ENCODE data around the gene ATP8A1. TPM values are rescaled to one million over a fixed set of nuclear protein-coding genes. Genes with fewer than 3 reads are reported as not detected.

The ATP8A1 gene
- total and polyA plus RNA-seq, 8 donors, result 4.8 to 15.3 (median 10.8) TPM

GRCh38 chr4:42458657-42459056, 198.2 kb downstream of the ATP8A1 start:
- no peaks in the 10 kb centered on the region for H3K9me3 ChIP-seq
- no peak for ATAC-seq
- H3K27ac ChIP-seq, result peak overlapping the region in 2 of 4 donors; percentile 3 to 59
- no peak for TF ChIP-seq CTCF (IDR thresholded peaks at IDR 0.05)
- no peak for DNase-seq
- peaks cover 11 to 24% (median 24%) of the 10 kb centered on the region in 3 donors for H3K4me1 ChIP-seq
- intact Hi-C loops (cut with DNase I), result no loop called here
- 52 to 59% methylated on average over 3 of the region's 3 CpGs for WGBS, 2 donors
- H3K4me3 ChIP-seq, result no peak overlapping the region
- H3K36me3 ChIP-seq, result no peaks in the 10 kb centered on the region
- no peaks in the 10 kb centered on the region for H3K27me3 ChIP-seq
- no peak for FAIRE-seq

GRCh38 chr4:42454755-42455420, 202.0 kb downstream of the ATP8A1 start:
- no peaks in the 10 kb centered on the region for H3K9me3 ChIP-seq
- no peak overlapping the region for H3K27ac ChIP-seq
- peaks cover 16 to 33% (median 18%) of the 10 kb centered on the region in 3 donors for H3K4me1 ChIP-seq
- no peak for TF ChIP-seq CTCF (IDR thresholded peaks at IDR 0.05)
- H3K36me3 ChIP-seq, result no peaks in the 10 kb centered on the region
- H3K27me3 ChIP-seq, result no peaks in the 10 kb centered on the region
- ATAC-seq (peak in 1 of 4 donors; percentile 45), FAIRE-seq (no peak), DNase-seq (no peak)
- WGBS, 2 donors, result 74 to 77% methylated on average over 2 of the region's 2 CpGs
- H3K4me3 ChIP-seq, result no peak overlapping the region
- intact Hi-C loops (cut with DNase I), result no loop called here

- H3K4me1 ChIP-seq, result peaks cover 6 to 23% (median 13%) of the 10 kb centered on the region in 3 donors
- H3K27ac ChIP-seq, result no peak overlapping the region
- H3K9me3 ChIP-seq, result no peaks in the 10 kb centered on the region
- no peaks in the 10 kb centered on the region for H3K36me3 ChIP-seq
- DNase-seq (no peak), FAIRE-seq (no peak), ATAC-seq (no peak)
- 91 to 95% methylated on average over 1 of the region's 1 CpG for WGBS, 2 donors
- no peak for TF ChIP-seq CTCF (IDR thresholded peaks at IDR 0.05)
- intact Hi-C loops (cut with DNase I), result no loop called here
- no peak overlapping the region for H3K4me3 ChIP-seq
- H3K27me3 ChIP-seq, result no peaks in the 10 kb centered on the region
These were observed 203.3 kb downstream of the ATP8A1 start for GRCh38 chr4:42453612-42454011.

GRCh38 chr4:42452823-42453222, 204.1 kb downstream of the ATP8A1 start:
- DNase-seq (no peak), ATAC-seq (peak; percentile 69 to 92 (median 88)), FAIRE-seq (no peak)
- peaks cover 0 to 17% (median 7%) of the 10 kb centered on the region in 3 donors for H3K4me1 ChIP-seq
- WGBS, 2 donors, result 54% methylated on average over 3 of the region's 3 CpGs
- intact Hi-C loops (cut with DNase I), result no loop called here
- no peak overlapping the region for H3K27ac ChIP-seq
- no peaks in the 10 kb centered on the region for H3K9me3 ChIP-seq
- no peaks in the 10 kb centered on the region for H3K27me3 ChIP-seq
- no peak overlapping the region for H3K4me3 ChIP-seq
- no peaks in the 10 kb centered on the region for H3K36me3 ChIP-seq
- TF ChIP-seq CTCF (IDR thresholded peaks at IDR 0.05), result no peak

- no peaks in the 10 kb centered on the region for H3K27me3 ChIP-seq
- TF ChIP-seq CTCF (IDR thresholded peaks at IDR 0.05), result no peak
- H3K36me3 ChIP-seq, result peaks cover 0 to 7% (median 0%) of the 10 kb centered on the region in 3 donors
- no peak for ATAC-seq
- H3K27ac ChIP-seq, result no peak overlapping the region
- 60 to 70% methylated on average over 5 of the region's 5 CpGs for WGBS, 2 donors
- H3K9me3 ChIP-seq, result no peaks in the 10 kb centered on the region
- DNase-seq, result no peak
- intact Hi-C loops (cut with DNase I), result no loop called here
- no peak for FAIRE-seq
- H3K4me1 ChIP-seq, result peaks cover 0 to 6% (median 0%) of the 10 kb centered on the region in 3 donors
- no peak overlapping the region for H3K4me3 ChIP-seq
These were observed 210.1 kb downstream of the ATP8A1 start for GRCh38 chr4:42446823-42447222.
